Effector memory CD8-positive, alpha-beta T cell (primary cell): ENCODE measurements around the gene PCYT2.

ENCODE experiments used
- ATAC-seq: fragments of 150-1000 bp; cut with Tn5 transposase; replicated peaks from 2 replicates; pipeline ENCODE4 v1.10.0; 2021; ENCODE audit warnings: mild to moderate bottlenecking, moderate library complexity
- DNase-seq, 3 experiments: peaks; one replicate each; pipeline ENCODE4 v3.0.0; 2021
- H3K27ac Mint-ChIP-seq, 2 donors: one replicate each; pipeline ENCODE4 v1.8.0; 2022; ENCODE audit warnings: mild to moderate bottlenecking in 2 of 2, mixed read lengths in 2 of 2, moderate library complexity in 2 of 2
- H3K27me3 Mint-ChIP-seq, 2 donors: one replicate each; pipeline ENCODE4 v1.8.0; 2022; ENCODE audit warnings: mixed read lengths in 2 of 2
- H3K36me3 Mint-ChIP-seq: one replicate; pipeline ENCODE4 v1.8.0; 2022; ENCODE audit warnings: mild to moderate bottlenecking, moderate library complexity, mixed read lengths; ENCODE audit not compliant: insufficient read depth
- H3K4me1 Mint-ChIP-seq, 2 donors: one replicate each; pipeline ENCODE4 v1.8.0; 2022; ENCODE audit warnings: low read depth in 2 of 2, mixed read lengths in 2 of 2
- H3K4me3 Mint-ChIP-seq, 2 donors: one replicate each; pipeline ENCODE4 v1.8.0; 2022; ENCODE audit warnings: mild to moderate bottlenecking in 2 of 2, mixed read lengths in 2 of 2, moderate library complexity in 2 of 2
- H3K9me3 Mint-ChIP-seq, 2 donors: one replicate each; pipeline ENCODE4 v1.8.0; 2022; ENCODE audit warnings: mixed read lengths in 2 of 2

Gene PCYT2

GRCh38 chr17:81927152-81927652, 16.0 kb upstream of the PCYT2 start:
- Mint-ChIP-seq H3K27ac (peak overlapping the region in 1 of 2 donors; percentile 72), H3K9me3 (no peaks in the 10 kb centered on the region), H3K36me3 (peaks cover 23% of the 10 kb centered on the region), H3K27me3 (peaks cover 0 to 36% of the 10 kb centered on the region in 2 donors), H3K4me3 (peak overlapping the region; percentile 77 to 80), H3K4me1 (peaks cover 6 to 7% of the 10 kb centered on the region in 2 donors)
- ATAC-seq (peak; percentile 52), DNase-seq (no peak)

GRCh38 chr17:81926451-81927151, 15.4 kb upstream of the PCYT2 start:
- peak; percentile 11 for ATAC-seq

GRCh38 chr17:81925860-81926450, 14.8 kb upstream of the PCYT2 start:
- peaks cover 6 to 7% of the 10 kb centered on the region in 2 donors for H3K4me1 Mint-ChIP-seq
- no peaks in the 10 kb centered on the region for H3K9me3 Mint-ChIP-seq
- H3K27me3 Mint-ChIP-seq = peaks cover 0 to 24% of the 10 kb centered on the region in 2 donors
- DNase-seq (no peak), ATAC-seq (no peak)
- H3K4me3 Mint-ChIP-seq = peak overlapping the region; percentile 77 to 80
- peak overlapping the region; percentile 84 to 87 for H3K27ac Mint-ChIP-seq
- peaks cover 26% of the 10 kb centered on the region for H3K36me3 Mint-ChIP-seq

More at GRCh38 chr17:81926451-81927151, 15.4 kb upstream of the PCYT2 start:
- Mint-ChIP-seq H3K27me3 (peaks cover 0 to 30% of the 10 kb centered on the region in 2 donors), H3K9me3 (no peaks in the 10 kb centered on the region), H3K4me1 (peaks cover 6 to 7% of the 10 kb centered on the region in 2 donors), H3K4me3 (peak overlapping the region; percentile 77 to 80), H3K27ac (peak overlapping the region; percentile 84 to 87), H3K36me3 (peaks cover 23% of the 10 kb centered on the region)
- DNase-seq = no peak

- peak overlapping the region; percentile 84 to 87 for H3K27ac Mint-ChIP-seq
- peaks cover 0 to 13% of the 10 kb centered on the region in 2 donors for H3K27me3 Mint-ChIP-seq
- DNase-seq = no peak
- ATAC-seq = no peak
- H3K4me3 Mint-ChIP-seq = peak overlapping the region in 1 of 2 donors; percentile 77
- no peaks in the 10 kb centered on the region for H3K9me3 Mint-ChIP-seq
- H3K4me1 Mint-ChIP-seq = peaks cover 6 to 7% of the 10 kb centered on the region in 2 donors
- H3K36me3 Mint-ChIP-seq = peaks cover 35% of the 10 kb centered on the region
These were observed 13.6 kb upstream of the PCYT2 start for GRCh38 chr17:81924557-81925532.

- Mint-ChIP-seq H3K36me3 (peaks cover 35% of the 10 kb centered on the region), H3K4me1 (peaks cover 6 to 10% of the 10 kb centered on the region in 2 donors), H3K4me3 (no peak overlapping the region), H3K27ac (no peak overlapping the region), H3K27me3 (peaks cover 0 to under 1% of the 10 kb centered on the region in 2 donors), H3K9me3 (no peaks in the 10 kb centered on the region)
- no peak for DNase-seq
- no peak for ATAC-seq
These were observed 12.4 kb upstream of the PCYT2 start for GRCh38 chr17:81923302-81924260.

GRCh38 chr17:81922566-81923301, 11.5 kb upstream of the PCYT2 start:
- H3K9me3 Mint-ChIP-seq = no peaks in the 10 kb centered on the region
- no peak overlapping the region for H3K27ac Mint-ChIP-seq
- ATAC-seq (no peak), DNase-seq (no peak)
- peaks cover 11 to 14% of the 10 kb centered on the region in 2 donors for H3K4me1 Mint-ChIP-seq
- no peaks in the 10 kb centered on the region for H3K27me3 Mint-ChIP-seq
- no peak overlapping the region for H3K4me3 Mint-ChIP-seq
- peaks cover 35% of the 10 kb centered on the region for H3K36me3 Mint-ChIP-seq

- H3K27ac Mint-ChIP-seq = no peak overlapping the region
- H3K36me3 Mint-ChIP-seq = peaks cover 32% of the 10 kb centered on the region
- DNase-seq (no peak), ATAC-seq (no peak)
- no peaks in the 10 kb centered on the region for H3K9me3 Mint-ChIP-seq
- H3K4me3 Mint-ChIP-seq = no peak overlapping the region
- H3K4me1 Mint-ChIP-seq = peaks cover 15 to 18% of the 10 kb centered on the region in 2 donors
- no peaks in the 10 kb centered on the region for H3K27me3 Mint-ChIP-seq
These were observed 10.9 kb upstream of the PCYT2 start for GRCh38 chr17:81921996-81922565.

GRCh38 chr17:81921537-81921862, 10.3 kb upstream of the PCYT2 start:
- peaks cover 17 to 21% of the 10 kb centered on the region in 2 donors for H3K4me1 Mint-ChIP-seq
- no peaks in the 10 kb centered on the region for H3K27me3 Mint-ChIP-seq
- H3K36me3 Mint-ChIP-seq = peaks cover 31% of the 10 kb centered on the region

GRCh38 chr17:81920612-81921536, 9.7 kb upstream of the PCYT2 start:
- Mint-ChIP-seq H3K9me3 (no peaks in the 10 kb centered on the region), H3K27ac (no peak overlapping the region), H3K27me3 (no peaks in the 10 kb centered on the region), H3K4me3 (peak overlapping the region in 1 of 2 donors; percentile 27), H3K36me3 (peaks cover 33% of the 10 kb centered on the region), H3K4me1 (peaks cover 13 to 17% of the 10 kb centered on the region in 2 donors)
- DNase-seq = no peak
- ATAC-seq = no peak

More at GRCh38 chr17:81921537-81921862, 10.3 kb upstream of the PCYT2 start:
- no peak for ATAC-seq
- Mint-ChIP-seq H3K9me3 (no peaks in the 10 kb centered on the region), H3K4me3 (no peak overlapping the region), H3K27ac (no peak overlapping the region)
- no peak for DNase-seq

GRCh38 chr17:81918832-81919545, 7.8 kb upstream of the PCYT2 start:
- Mint-ChIP-seq H3K9me3 (no peaks in the 10 kb centered on the region), H3K4me3 (peak overlapping the region in 1 of 2 donors; percentile 85), H3K27ac (peak overlapping the region in 1 of 2 donors; percentile 38)

More at GRCh38 chr17:81918832-81919545, 7.8 kb upstream of the PCYT2 start:
- H3K27me3 Mint-ChIP-seq = no peaks in the 10 kb centered on the region
- no peak for ATAC-seq
- H3K4me1 Mint-ChIP-seq = peaks cover 16 to 20% of the 10 kb centered on the region in 2 donors
- no peak for DNase-seq
- H3K36me3 Mint-ChIP-seq = peaks cover 44% of the 10 kb centered on the region
